HepG2 (cell line): Measurements from ENCODE around the gene SEPTIN10. TPM values are rescaled to one million over a fixed set of nuclear protein-coding genes. Genes with fewer than 3 reads are reported as not detected.

Source experiments
- AKAP8 ChIP-seq: sonication (generic); formaldehyde crosslinking; IDR thresholded peaks from 2 replicates; pipeline ENCODE4 v1.5.1; 2020; ENCODE audit warnings: mild to moderate bottlenecking, missing genetic modification reagents
- ARID3A ChIP-seq: IDR thresholded peaks from 2 replicates; pipeline ENCODE4 v1.6.1; 2012; ENCODE audit warnings: low read depth, low read length, improper control_type of control experiment
- CBX5 ChIP-seq: sonication (generic); formaldehyde crosslinking; IDR thresholded peaks from 2 replicates; pipeline ENCODE4 v1.4.0; 2020; ENCODE audit warnings: missing genetic modification reagents, borderline replicate concordance
- CREB3 ChIP-seq: sonication (generic); formaldehyde crosslinking; IDR thresholded peaks from 2 replicates; pipeline ENCODE4 v1.5.0; 2020; ENCODE audit warnings: missing genetic modification reagents
- EEA1 ChIP-seq: sonication (generic); formaldehyde crosslinking; IDR thresholded peaks from 2 replicates; pipeline ENCODE4 v1.5.1; 2020; ENCODE audit warnings: mild to moderate bottlenecking, missing genetic modification reagents, borderline replicate concordance
- GMEB2 ChIP-seq: IDR thresholded peaks from 2 replicates; pipeline ENCODE4 v1.6.1; 2016; ENCODE audit warnings: missing biosample characterization, missing genetic modification reagents, low read depth
- KDM1A ChIP-seq: IDR thresholded peaks from 2 replicates; pipeline ENCODE4 v1.6.1; 2016; ENCODE audit warnings: missing compliant biosample characterization
- MXI1 ChIP-seq: IDR thresholded peaks from 3 replicates; pipeline ENCODE4 v1.6.1; 2012; ENCODE audit warnings: low read depth, low read length, inconsistent platforms, borderline replicate concordance
- NFKBIZ ChIP-seq: IDR thresholded peaks from 2 replicates; pipeline ENCODE4 v1.6.1; 2018; ENCODE audit warnings: missing genetic modification reagents, missing compliant biosample characterization
- RNF2 ChIP-seq: fragments of 450-650 bp; conservative IDR thresholded peaks from 2 replicates; pipeline ENCODE4 v1.6.1; 2016; ENCODE audit warnings: low read depth
- RXRA ChIP-seq: sonication (generic); formaldehyde crosslinking; IDR thresholded peaks from 2 replicates; pipeline ENCODE4 v1.5.1; 2020; ENCODE audit warnings: missing genetic modification reagents
- SKIL ChIP-seq: sonication (generic); formaldehyde crosslinking; IDR thresholded peaks from 2 replicates; pipeline ENCODE4 v1.8.0; 2022; ENCODE audit warnings: missing genetic modification reagents, mild to moderate bottlenecking, moderate library complexity, borderline replicate concordance
- TFE3 ChIP-seq: IDR thresholded peaks from 2 replicates; pipeline ENCODE4 v1.6.1; 2016
- THYN1 ChIP-seq: sonication (generic); formaldehyde crosslinking; IDR thresholded peaks from 2 replicates; pipeline ENCODE4 v1.8.1; 2023; ENCODE audit warnings: low read depth, mild to moderate bottlenecking, moderate library complexity, missing genetic modification reagents, borderline replicate concordance
- ZFAT ChIP-seq: sonication (generic); formaldehyde crosslinking; conservative IDR thresholded peaks from 2 replicates; pipeline ENCODE4 v1.8.1; 2023; ENCODE audit warnings: missing genetic modification reagents, inconsistent platforms
- ZKSCAN8 ChIP-seq: IDR thresholded peaks from 2 replicates; pipeline ENCODE4 v1.6.1; 2016; ENCODE audit warnings: borderline replicate concordance, missing genetic modification reagents, missing compliant biosample characterization
- ZNF124 ChIP-seq: sonication (generic); formaldehyde crosslinking; IDR thresholded peaks from 2 replicates; pipeline ENCODE4 v1.4.0; 2020; ENCODE audit warnings: missing genetic modification reagents
- ZNF33A ChIP-seq: sonication (generic); formaldehyde crosslinking; IDR thresholded peaks from 2 replicates; pipeline ENCODE4 v1.5.1; 2020; ENCODE audit warnings: missing genetic modification reagents, mild to moderate bottlenecking, moderate library complexity, borderline replicate concordance
- ZNF350 ChIP-seq: sonication (generic); formaldehyde crosslinking; IDR thresholded peaks from 2 replicates; pipeline ENCODE4 v1.4.0; 2020; ENCODE audit warnings: mild to moderate bottlenecking, low read depth, missing genetic modification reagents, borderline replicate concordance
- ZNF691 ChIP-seq: sonication (generic); formaldehyde crosslinking; IDR thresholded peaks from 2 replicates; pipeline ENCODE4 v1.4.0; 2020; ENCODE audit warnings: missing genetic modification reagents, low read depth, mild to moderate bottlenecking, borderline replicate concordance
- ZNF891 ChIP-seq: sonication (generic); formaldehyde crosslinking; IDR thresholded peaks from 2 replicates; pipeline ENCODE4 v1.5.0; 2020; ENCODE audit warnings: mild to moderate bottlenecking, missing genetic modification reagents
- polyA plus RNA-seq, 8 experiments: library from polyadenylated mRNA; depleted of rRNA in 3 of 8; stranded (reverse) in 7 of 8; unstranded in 1 of 8; fragments of >200 nt; fragmentation: Illumina TruSeq in 4 of 8; extraction: Trizol in 4 of 8; gene quantifications; 2 replicates each; pipeline versions ENCODE4 v1.2.1 to v1.2.3, GENCODE V29; 2011 to 2016; ENCODE audit warnings: low read depth in 4 of 8, missing spikeins in 1 of 8, mixed read lengths in 1 of 8; ENCODE audit not compliant: insufficient read depth in 1 of 8
- total RNA-seq, 5 experiments: library from RNA; depleted of rRNA; stranded (reverse); fragments of >200 nt; fragmentation: Illumina TruSeq; extraction: Trizol; gene quantifications; 2 replicates each; pipeline ENCODE4 v1.2.3, GENCODE V29; 2016; ENCODE audit warnings: low read depth in 1 of 5

The SEPTIN10 gene
- total and polyA plus RNA-seq, 2 of the 13 experiments (the other 11 are each of a cell fraction or from before 2014, with no cell fraction given), result 45.8 to 67.5 TPM

- TF ChIP-seq TFE3 (CRISPR knock-in tag) (peak; percentile 83), RNF2 (no peak), CREB3 (CRISPR knock-in tag) (peak; percentile 82), ZNF891 (CRISPR knock-in tag) (no peak), RXRA (CRISPR knock-in tag) (peak; percentile 93), ZNF691 (CRISPR knock-in tag) (peak; percentile 90), ARID3A (peak; percentile 40; the same call in 1 of the 2 replicates), MXI1 (peak; percentile 21; the same call in 1 of the 3 replicates), NFKBIZ (CRISPR knock-in tag) (peak; percentile 84), AKAP8 (CRISPR knock-in tag) (no peak), ZNF350 (CRISPR knock-in tag) (peak; percentile 28; the same call in 1 of the 2 replicates), KDM1A (CRISPR knock-in tag) (peak; percentile 77), SKIL (CRISPR knock-in tag) (no peak), ZNF124 (CRISPR knock-in tag) (peak; percentile 46), EEA1 (CRISPR knock-in tag) (no peak), GMEB2 (CRISPR knock-in tag) (no peak), THYN1 (CRISPR knock-in tag) (no peak), CBX5 (CRISPR knock-in tag) (peak; percentile 60; the same call in 1 of the 2 replicates), ZKSCAN8 (CRISPR knock-in tag) (peak; percentile 92), ZNF33A (CRISPR knock-in tag) (peak; percentile 28; the same call in 1 of the 2 replicates), ZFAT (CRISPR knock-in tag) (no peak)
Observed at GRCh38 chr2:109632158-109632789, 18.5 kb upstream of the SEPTIN10 start (continued).
